ENCODE measurements around the gene HTT-AS. TPM values are rescaled to one million over a fixed set of nuclear protein-coding genes. Genes with fewer than 3 reads are reported as not detected.

Gene HTT-AS
- polyA plus RNA-seq, 1 donor from 2014 or later = not detected

DNA sequence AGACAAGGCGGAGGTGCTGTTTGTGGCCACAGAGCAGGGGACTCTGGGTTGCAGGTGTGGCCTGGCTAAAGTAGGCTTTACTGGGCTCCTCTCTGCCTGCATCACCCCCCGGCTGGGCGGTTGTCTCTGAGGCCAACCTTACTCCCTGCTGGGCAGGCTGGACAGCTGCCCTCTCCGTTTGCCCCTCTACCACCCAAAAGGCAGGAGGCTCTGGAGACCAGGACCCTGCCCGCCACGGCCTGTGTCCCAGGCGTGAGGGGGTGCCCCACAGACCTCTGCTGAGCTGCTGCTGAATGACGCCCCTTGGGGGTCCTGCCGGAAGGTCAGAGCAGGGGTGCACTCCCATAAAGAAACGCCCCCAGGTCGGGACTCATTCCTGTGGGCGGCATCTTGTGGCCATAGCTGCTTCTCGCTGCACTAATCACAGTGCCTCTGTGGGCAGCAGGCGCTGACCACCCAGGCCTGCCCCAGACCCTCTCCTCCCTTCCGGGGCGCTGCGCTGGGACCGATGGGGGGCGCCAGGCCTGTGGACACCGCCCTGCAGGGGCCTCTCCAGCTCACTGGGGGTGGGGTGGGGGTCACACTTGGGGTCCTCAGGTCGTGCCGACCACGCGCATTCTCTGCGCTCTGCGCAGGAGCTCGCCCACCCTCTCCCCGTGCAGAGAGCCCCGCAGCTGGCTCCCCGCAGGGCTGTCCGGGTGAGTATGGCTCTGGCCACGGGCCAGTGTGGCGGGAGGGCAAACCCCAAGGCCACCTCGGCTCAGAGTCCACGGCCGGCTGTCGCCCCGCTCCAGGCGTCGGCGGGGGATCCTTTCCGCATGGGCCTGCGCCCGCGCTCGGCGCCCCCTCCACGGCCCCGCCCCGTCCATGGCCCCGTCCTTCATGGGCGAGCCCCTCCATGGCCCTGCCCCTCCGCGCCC lies 920 bp downstream of the HTT-AS start:
- peak overlapping the region; percentile 56 for H2AFZ ChIP-seq (ENCODE audit: low read depth, low read length)
- TF ChIP-seq POLR2AphosphoS5 (IDR thresholded peaks at IDR 0.05) (peak; percentile 33), CTCF (IDR thresholded peaks at IDR 0.05; ENCODE audit: poor library complexity, severe bottlenecking) (peak; percentile 22), EP300 (conservative IDR thresholded peaks at IDR 0.05; ENCODE audit: poor library complexity, severe bottlenecking) (no peak), SMC3 (conservative IDR thresholded peaks at IDR 0.05; ENCODE audit: poor library complexity) (no peak)
- no peaks in the 10 kb centered on the region for H4K20me1 ChIP-seq (ENCODE audit: insufficient read depth)
- no peaks in the 10 kb centered on the region for H3K27me3 ChIP-seq (ENCODE audit: insufficient read depth, low read depth, low read length)
- no peak overlapping the region for H3K4me2 ChIP-seq (ENCODE audit: low read length)
- no peaks in the 10 kb centered on the region for H3K9me3 ChIP-seq (ENCODE audit: low read length)
- H3K4me3 ChIP-seq (ENCODE audit: low read length) = peak overlapping the region; percentile 89
- no peaks in the 10 kb centered on the region for H3K9me2 ChIP-seq (ENCODE audit: insufficient read depth, low read length)
- H3K36me3 ChIP-seq (ENCODE audit: insufficient read depth, low read length) = no peaks in the 10 kb centered on the region
- peak overlapping the region; percentile 67 for H3K9ac ChIP-seq (ENCODE audit: low read length)
- peaks cover 29% of the 10 kb centered on the region for H3K79me2 ChIP-seq (replicated peaks; ENCODE audit: insufficient read depth, low read length)
- H3F3A ChIP-seq (ENCODE audit: insufficient read depth, low read length, poor library complexity, severe bottlenecking) = peaks cover 4% of the 10 kb centered on the region
- H3K27ac ChIP-seq (ENCODE audit: low read length) = peak overlapping the region; percentile 47

GRCh38 chr4:3071811-3072210 lies 2.5 kb downstream of the HTT-AS start:
- H3K27me3 ChIP-seq (ENCODE audit: insufficient read depth, low read depth, low read length) = no peaks in the 10 kb centered on the region
- no peak overlapping the region for H2AFZ ChIP-seq (ENCODE audit: low read depth, low read length)
- H3K9me3 ChIP-seq (ENCODE audit: low read length) = no peaks in the 10 kb centered on the region
- H3F3A ChIP-seq (ENCODE audit: insufficient read depth, low read length, poor library complexity, severe bottlenecking) = peaks cover 4% of the 10 kb centered on the region
- no peak overlapping the region for H3K9ac ChIP-seq (ENCODE audit: low read length)
- no peak overlapping the region for H3K27ac ChIP-seq (ENCODE audit: low read length)
- H3K36me3 ChIP-seq (ENCODE audit: insufficient read depth, low read length) = no peaks in the 10 kb centered on the region
- H3K4me3 ChIP-seq (ENCODE audit: low read length) = no peak overlapping the region
- peaks cover 13% of the 10 kb centered on the region for H3K79me2 ChIP-seq (replicated peaks; ENCODE audit: insufficient read depth, low read length)
- TF ChIP-seq EZH2 (IDR thresholded peaks at IDR 0.05; ENCODE audit: borderline replicate concordance, insufficient read depth, low read length, poor library complexity, severe bottlenecking) = no peak
- no peak for TF ChIP-seq TAF1 (IDR thresholded peaks at IDR 0.05; ENCODE audit: low read depth)
- H3K9me2 ChIP-seq (ENCODE audit: insufficient read depth, low read length) = no peaks in the 10 kb centered on the region
- no peak overlapping the region for H3K4me2 ChIP-seq (ENCODE audit: low read length)
- H4K20me1 ChIP-seq (ENCODE audit: insufficient read depth) = no peaks in the 10 kb centered on the region

- no peak for TF ChIP-seq EP300 (conservative IDR thresholded peaks at IDR 0.05; ENCODE audit: poor library complexity, severe bottlenecking)
- no peak for TF ChIP-seq POLR2AphosphoS5 (IDR thresholded peaks at IDR 0.05)
- TF ChIP-seq RAD21 (conservative IDR thresholded peaks at IDR 0.05) = no peak
- TF ChIP-seq TAF1 (IDR thresholded peaks at IDR 0.05; ENCODE audit: low read depth) = no peak
- no peak for TF ChIP-seq SMC3 (conservative IDR thresholded peaks at IDR 0.05; ENCODE audit: poor library complexity)
- no peak for TF ChIP-seq REST (IDR thresholded peaks at IDR 0.05; ENCODE audit: borderline replicate concordance)
- no peak for TF ChIP-seq MXI1 (conservative IDR thresholded peaks at IDR 0.05; ENCODE audit: poor library complexity, severe bottlenecking)
- no peak for TF ChIP-seq EZH2 (IDR thresholded peaks at IDR 0.05; ENCODE audit: borderline replicate concordance, insufficient read depth, low read length, poor library complexity, severe bottlenecking)
- no peak for TF ChIP-seq CTCF (IDR thresholded peaks at IDR 0.05; ENCODE audit: poor library complexity, severe bottlenecking)
- Histone ChIP-seq H4K20me1 (ENCODE audit: insufficient read depth) (no peaks in the 10 kb centered on the region), H2AFZ (ENCODE audit: low read depth, low read length) (no peak overlapping the region), H3K9me3 (ENCODE audit: low read length) (no peaks in the 10 kb centered on the region), H3K9me2 (ENCODE audit: insufficient read depth, low read length) (no peaks in the 10 kb centered on the region), H3K36me3 (ENCODE audit: insufficient read depth, low read length) (no peaks in the 10 kb centered on the region), H3K9ac (ENCODE audit: low read length) (no peak overlapping the region), H3K27ac (ENCODE audit: low read length) (no peak overlapping the region), H3K79me2 (replicated peaks; ENCODE audit: insufficient read depth, low read length) (peaks cover 4% of the 10 kb centered on the region), H3K4me2 (ENCODE audit: low read length) (no peak overlapping the region), H3F3A (ENCODE audit: insufficient read depth, low read length, poor library complexity, severe bottlenecking) (peaks cover 4% of the 10 kb centered on the region), H3K4me3 (ENCODE audit: low read length) (no peak overlapping the region), H3K27me3 (ENCODE audit: insufficient read depth, low read depth, low read length) (no peaks in the 10 kb centered on the region)
These were observed 3.4 kb downstream of the HTT-AS start for GRCh38 chr4:3070709-3071500.

All from neural cell (in vitro differentiated cells).